HG03558 (cell line): Measurements from ENCODE around the gene ZMIZ1.
A peak's percentile ranks its signal among the peaks of the same experiment; 100 is the strongest.
"Not testable (repeated sequence)": the region's sequence is repeated elsewhere in the genome, so short reads cannot be mapped to it uniquely, and the experiment has no call there.

ENCODE experiments used
- ATAC-seq: cut with Tn5 transposase; IDR thresholded peaks from one replicate; pipeline ENCODE4 v1.9.1; 2021; ENCODE audit warnings: moderate number of reproducible peaks; ENCODE audit not compliant: unreplicated experiment; ENCODE audit errors: extremely low read depth

Gene ZMIZ1

GRCh38 chr10:79322616-79323543 lies 254.1 kb downstream of the ZMIZ1 start:
- peak; percentile 32 for ATAC-seq

GRCh38 chr10:79323602-79324001 lies 254.8 kb downstream of the ZMIZ1 start:
- ATAC-seq = no peak

GRCh38 chr10:79324032-79324695 lies 255.4 kb downstream of the ZMIZ1 start:
- ATAC-seq = no peak

GRCh38 chr10:79326361-79327089 lies 257.8 kb downstream of the ZMIZ1 start:
- ATAC-seq = no peak

- ATAC-seq = no peak
Measured at GRCh38 chr10:79327090-79327457, 258.3 kb downstream of the ZMIZ1 start.

GRCh38 chr10:79328147-79328701 lies 259.5 kb downstream of the ZMIZ1 start:
- no peak for ATAC-seq

GRCh38 chr10:79328737-79329504 lies 260.2 kb downstream of the ZMIZ1 start:
- no peak for ATAC-seq

GRCh38 chr10:79329529-79329928 lies 260.8 kb downstream of the ZMIZ1 start:
- no peak for ATAC-seq

- ATAC-seq = no peak
Measured at GRCh38 chr10:79331226-79331625, 262.5 kb downstream of the ZMIZ1 start.

GRCh38 chr10:79331709-79332108 lies 262.9 kb downstream of the ZMIZ1 start:
- ATAC-seq = peak; percentile 63

- not testable (repeated sequence) for ATAC-seq
Measured at GRCh38 chr10:79332610-79333315, 264.0 kb downstream of the ZMIZ1 start.

GRCh38 chr10:79333513-79333912 lies 264.7 kb downstream of the ZMIZ1 start:
- ATAC-seq = no peak

- ATAC-seq = no peak
Measured at GRCh38 chr10:79334573-79334972, 265.8 kb downstream of the ZMIZ1 start.

- no peak for ATAC-seq
Measured at GRCh38 chr10:79335094-79335469, 266.3 kb downstream of the ZMIZ1 start.

- no peak for ATAC-seq
Measured at GRCh38 chr10:79335470-79336235, 266.9 kb downstream of the ZMIZ1 start.

GRCh38 chr10:79336276-79336675 lies 267.5 kb downstream of the ZMIZ1 start:
- ATAC-seq = no peak

GRCh38 chr10:79336739-79337138 lies 268.0 kb downstream of the ZMIZ1 start:
- ATAC-seq = no peak

- not testable (repeated sequence) for ATAC-seq
Measured at GRCh38 chr10:79337783-79338469, 269.2 kb downstream of the ZMIZ1 start.
